CD4-positive, alpha-beta T cell treated with Interleukin-1 beta for 1 hour (primary cell): ENCODE data around the gene ANP32B.

Source experiments
- DNase-seq, 2 donors: peaks; one replicate each; pipeline ENCODE4 v3.0.0-alpha.2; 2020 to 2022

ANP32B gene

DNA sequence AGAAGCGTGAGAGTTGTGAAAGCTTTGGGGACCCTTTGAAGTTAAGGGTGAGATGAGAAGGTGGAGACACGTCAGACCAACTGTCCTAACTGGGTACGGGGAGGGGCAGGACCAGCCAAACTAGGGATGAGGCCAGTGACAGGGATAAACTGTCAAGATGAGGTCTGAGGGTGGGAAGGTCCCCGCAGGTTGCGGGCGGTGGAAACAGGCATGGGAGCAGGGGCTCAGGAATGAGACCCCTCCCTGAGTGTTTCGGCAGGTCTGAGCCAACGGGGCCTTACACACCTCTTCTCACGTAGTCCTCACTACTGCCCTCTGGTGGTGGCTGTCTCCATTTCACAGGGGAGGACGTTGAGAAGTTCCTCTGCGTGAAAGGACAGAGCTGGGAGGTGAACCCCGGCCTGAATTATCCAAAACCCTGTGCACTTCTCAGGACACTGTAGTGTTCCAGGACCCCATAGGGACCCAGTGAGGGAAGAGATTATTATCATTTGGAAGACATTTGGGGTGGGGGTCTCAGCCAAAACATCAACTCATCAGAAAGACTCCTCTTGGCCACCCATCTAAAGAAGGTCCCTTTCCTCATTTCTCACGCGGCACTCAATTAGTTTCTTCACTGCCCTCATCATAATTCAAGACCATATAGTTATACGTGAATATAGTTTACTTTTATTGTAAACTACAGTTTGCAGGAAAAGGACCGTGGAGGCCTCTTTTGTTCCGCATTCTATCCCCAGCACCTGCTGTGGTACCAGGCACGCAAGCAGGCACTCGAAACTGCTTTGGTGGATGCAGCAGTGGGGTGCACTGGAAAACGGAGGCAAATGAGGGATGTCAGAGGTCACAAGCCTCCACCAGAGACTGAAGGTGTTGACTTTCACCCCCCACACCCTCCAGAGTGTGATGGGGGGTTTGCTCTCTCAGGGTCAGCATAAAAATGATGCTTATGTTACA, 51.7 kb downstream of the ANP32B start:
- DNase-seq = peak; percentile 85 to 90

GRCh38 chr9:98037357-98037756, 54.2 kb downstream of the ANP32B start:
- DNase-seq = no peak

- DNase-seq = no peak
Measured at GRCh38 chr9:98038958-98039357, 55.8 kb downstream of the ANP32B start.

- DNase-seq = no peak
Measured at GRCh38 chr9:98039607-98040017, 56.5 kb downstream of the ANP32B start.

- DNase-seq = no peak
Measured at GRCh38 chr9:98040212-98040611, 57.1 kb downstream of the ANP32B start.

GRCh38 chr9:98043915-98044314, 60.8 kb downstream of the ANP32B start:
- DNase-seq = no peak

DNA sequence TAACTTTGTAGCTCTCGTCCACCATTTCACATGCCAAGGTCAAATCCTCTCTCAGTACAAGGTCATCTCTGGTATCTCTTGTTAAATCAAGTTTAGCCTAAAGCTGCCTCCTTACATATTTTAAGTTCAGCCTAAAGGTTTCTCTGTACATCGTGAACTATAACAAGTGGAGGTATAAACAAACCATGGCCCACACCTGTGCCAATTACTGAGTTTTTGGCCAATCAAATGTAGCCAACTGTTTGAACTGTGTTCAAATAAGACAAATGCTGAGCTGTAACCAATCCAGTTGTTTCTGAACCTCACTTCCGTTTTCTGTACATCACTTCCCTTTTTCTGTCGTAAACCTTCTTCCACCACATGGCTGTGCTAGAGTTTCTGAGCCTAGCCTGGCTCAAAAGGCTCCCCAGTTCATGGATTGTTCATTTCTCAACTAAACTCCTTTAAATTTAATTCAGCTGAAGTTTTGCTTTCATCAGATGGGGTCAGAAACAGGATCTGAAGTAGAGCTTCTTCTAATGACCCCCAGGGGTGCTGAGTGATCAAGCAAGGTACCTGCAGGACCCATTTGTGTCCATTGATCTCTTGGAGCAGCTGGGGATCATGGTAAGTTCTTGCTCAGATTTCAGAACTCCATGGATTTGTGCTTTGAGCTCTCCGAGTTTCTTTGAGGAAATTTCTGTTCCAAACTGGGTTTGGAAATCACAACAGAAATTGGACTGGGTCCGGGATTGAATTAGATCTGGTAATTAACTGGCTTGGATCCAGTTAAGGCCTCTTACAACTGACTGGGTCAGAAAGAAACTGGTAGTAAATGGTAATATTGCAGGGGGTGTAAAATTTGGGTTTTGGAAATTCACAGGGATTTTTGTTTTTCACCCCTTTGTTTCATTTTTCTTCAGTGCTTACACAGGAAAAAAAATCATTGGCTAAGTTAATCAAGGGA, 62.4 kb downstream of the ANP32B start:
- peak; percentile 59 to 80 for DNase-seq

- no peak for DNase-seq
Measured at GRCh38 chr9:98046180-98046543, 63.0 kb downstream of the ANP32B start.

- DNase-seq = no peak
Measured at GRCh38 chr9:98047002-98047401, 63.9 kb downstream of the ANP32B start.

- DNase-seq = no peak
Measured at GRCh38 chr9:98049288-98050072, 66.3 kb downstream of the ANP32B start.

DNA sequence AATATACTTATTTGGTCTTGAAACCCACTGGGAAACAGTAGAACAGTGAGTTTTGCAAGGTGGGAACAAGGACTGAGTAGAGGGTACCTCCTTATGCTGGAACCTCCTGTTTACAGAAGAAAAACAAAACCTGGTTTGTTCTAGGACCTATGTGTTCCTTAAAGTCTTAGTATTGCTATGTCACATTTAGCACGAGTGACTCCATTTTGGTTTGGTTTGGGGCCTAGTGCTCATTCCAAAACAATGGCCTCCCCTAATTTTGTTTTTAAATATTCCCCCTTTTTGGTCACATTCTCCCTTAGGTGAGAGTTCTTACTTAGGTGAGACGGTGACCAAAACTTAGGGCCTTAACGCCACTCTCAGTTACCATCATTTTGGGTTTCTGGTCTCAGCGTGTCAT, 67.2 kb downstream of the ANP32B start:
- DNase-seq = no peak

DNA sequence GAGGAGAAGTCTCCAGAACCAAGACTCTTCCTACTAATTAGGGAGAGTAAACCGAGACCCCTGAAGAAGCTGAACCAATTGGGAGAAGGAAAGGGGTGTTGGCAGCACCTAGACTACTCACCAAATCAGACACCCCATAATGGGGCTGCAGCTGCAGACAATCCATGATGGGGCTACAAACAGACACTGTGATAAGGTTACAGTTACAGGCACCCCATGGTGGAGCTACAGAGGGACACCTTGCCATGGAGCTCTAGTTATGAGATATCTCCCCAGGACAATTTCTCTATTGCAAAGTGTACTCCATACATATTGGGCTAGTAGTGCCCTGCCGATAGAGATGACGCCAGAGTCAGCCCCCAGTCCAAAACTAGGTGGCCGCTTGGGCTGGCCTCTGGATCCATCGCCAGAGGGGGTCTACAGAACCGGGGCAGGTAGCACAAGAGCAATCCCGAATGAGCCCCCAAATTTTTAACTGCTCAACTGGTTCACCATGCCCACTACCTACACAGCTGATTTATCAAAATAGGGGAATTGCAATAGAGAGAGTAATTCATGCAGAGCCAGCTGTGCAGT, 71.3 kb downstream of the ANP32B start:
- no peak for DNase-seq

GRCh38 chr9:98056269-98057137, 73.4 kb downstream of the ANP32B start, which contains the start of gene NANS:
Gene NANS (plus strand): TSS chr9:98056732. CDS start chr9:98056809, 77 bp downstream.
- DNase-seq = peak; percentile 90 to 92

DNA sequence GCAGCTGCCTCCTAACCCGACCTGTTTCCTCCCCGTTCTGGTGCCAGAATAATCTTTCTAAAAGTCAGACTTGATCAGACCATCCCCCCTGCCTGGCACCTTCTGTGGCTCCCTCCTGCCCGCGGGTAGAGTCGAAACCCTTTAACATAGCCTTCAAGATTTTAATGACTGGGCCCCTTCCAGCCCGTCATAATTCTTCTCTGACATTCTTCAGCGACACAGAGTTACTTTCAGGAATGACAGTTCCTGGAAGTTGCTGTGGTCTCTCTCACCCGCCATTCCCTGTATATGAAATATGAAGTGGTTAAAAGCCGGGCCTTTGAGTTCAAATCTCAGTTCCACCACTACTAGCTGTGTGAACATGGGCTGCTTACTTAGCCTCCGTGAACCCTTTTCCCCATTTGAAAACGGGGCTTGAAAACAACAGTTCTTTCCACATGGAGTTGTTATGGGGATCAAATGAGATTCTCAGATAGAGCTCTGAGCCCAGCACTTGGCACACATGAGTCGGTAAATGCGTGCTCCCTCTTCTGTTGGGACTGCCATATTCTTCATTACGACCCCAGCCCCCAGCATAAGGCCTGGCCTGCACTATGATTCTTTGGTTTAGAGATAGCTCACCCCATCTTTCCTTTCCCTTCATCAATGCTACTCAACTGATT, 74.1 kb downstream of the ANP32B start:
- no peak for DNase-seq

- DNase-seq = no peak
Measured at GRCh38 chr9:98062161-98062560, 79.0 kb downstream of the ANP32B start.

DNA sequence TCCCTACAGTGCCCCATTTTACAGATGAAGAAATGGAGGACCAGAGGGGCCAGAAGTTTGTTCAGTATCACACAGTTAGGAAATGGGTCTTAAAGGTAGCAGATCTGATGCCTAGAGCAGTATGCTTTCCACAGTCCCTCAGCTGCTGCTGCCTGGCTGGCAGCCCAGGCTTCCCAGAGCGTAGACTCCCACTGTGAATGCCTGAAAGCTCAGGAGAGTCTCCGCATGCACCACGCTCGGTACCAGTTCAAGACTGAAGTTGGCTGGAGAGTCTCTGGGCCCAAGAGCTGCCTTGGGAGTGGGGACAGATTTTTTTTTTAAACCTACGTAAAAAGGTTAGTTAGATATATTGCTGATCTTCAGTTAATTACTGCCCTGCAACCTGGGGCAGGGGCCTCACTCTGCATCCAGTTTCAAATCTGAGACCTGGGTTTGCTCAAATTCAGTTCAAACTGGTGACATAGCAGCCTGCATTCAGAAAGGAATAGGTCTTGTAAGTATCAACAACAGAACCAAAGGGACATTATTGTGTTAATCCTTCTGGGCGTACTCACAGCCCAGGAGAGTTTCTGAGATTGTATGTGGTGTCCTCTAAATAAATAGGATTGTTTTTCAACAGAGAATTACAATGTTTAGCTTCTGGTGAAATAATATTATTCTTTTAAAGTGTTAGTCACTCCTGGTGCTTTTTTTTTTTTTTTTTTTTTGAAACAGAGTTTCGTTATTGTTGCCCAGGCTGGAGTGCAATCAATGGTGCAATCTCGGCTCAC, 81.7 kb downstream of the ANP32B start:
- DNase-seq = no peak
